Measurements from ENCODE around the gene ARID3B.

DNA sequence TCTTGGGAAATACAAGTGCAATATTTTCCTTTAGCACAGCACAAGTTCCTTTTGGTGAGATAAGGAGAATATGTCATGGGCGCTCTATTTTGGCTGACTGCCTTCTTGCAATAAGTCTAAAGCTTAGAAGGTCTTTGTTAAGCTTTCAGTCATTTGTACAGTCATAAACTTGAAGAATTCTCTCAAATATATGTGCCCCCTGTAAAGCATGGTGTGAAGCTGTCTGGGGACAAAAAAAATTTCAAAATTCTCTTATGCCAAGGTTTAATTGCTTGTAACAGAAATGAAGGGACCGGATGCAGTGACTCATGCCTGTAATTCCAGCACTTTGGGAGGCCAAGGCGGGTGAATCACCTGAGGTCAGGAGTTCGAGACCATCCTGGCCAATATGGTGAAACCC lies 21.7 kb upstream of the ARID3B start:
- TF ChIP-seq, protein P1, sequence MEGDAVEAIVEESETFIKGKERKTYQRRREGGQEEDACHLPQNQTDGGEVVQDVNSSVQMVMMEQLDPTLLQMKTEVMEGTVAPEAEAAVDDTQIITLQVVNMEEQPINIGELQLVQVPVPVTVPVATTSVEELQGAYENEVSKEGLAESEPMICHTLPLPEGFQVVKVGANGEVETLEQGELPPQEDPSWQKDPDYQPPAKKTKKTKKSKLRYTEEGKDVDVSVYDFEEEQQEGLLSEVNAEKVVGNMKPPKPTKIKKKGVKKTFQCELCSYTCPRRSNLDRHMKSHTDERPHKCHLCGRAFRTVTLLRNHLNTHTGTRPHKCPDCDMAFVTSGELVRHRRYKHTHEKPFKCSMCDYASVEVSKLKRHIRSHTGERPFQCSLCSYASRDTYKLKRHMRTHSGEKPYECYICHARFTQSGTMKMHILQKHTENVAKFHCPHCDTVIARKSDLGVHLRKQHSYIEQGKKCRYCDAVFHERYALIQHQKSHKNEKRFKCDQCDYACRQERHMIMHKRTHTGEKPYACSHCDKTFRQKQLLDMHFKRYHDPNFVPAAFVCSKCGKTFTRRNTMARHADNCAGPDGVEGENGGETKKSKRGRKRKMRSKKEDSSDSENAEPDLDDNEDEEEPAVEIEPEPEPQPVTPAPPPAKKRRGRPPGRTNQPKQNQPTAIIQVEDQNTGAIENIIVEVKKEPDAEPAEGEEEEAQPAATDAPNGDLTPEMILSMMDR (IDR thresholded peaks at IDR 0.05): no peak
- TF ChIP-seq POLR2A (IDR thresholded peaks at IDR 0.05): no peak

Data from tibial nerve (tissue), 3 donors.